GM18526 (cell line): Measurements from ENCODE around the gene TMUB2.

Source experiments
- POLR2A ChIP-seq: IDR thresholded peaks from 3 replicates; pipeline ENCODE4 v1.6.1; 2011; ENCODE audit not compliant: insufficient read length; ENCODE audit errors: extremely low read depth

TMUB2 gene

GRCh38 chr17:44170499-44171201, 16.1 kb upstream of the TMUB2 start, which contains the start of gene ASB16:
ASB16 (plus strand) TSS chr17:44170704; CDS start chr17:44170790, 86 bp downstream.
- TF ChIP-seq POLR2A = no peak

- no peak for TF ChIP-seq POLR2A
Observed at GRCh38 chr17:44171931-44172455, 14.8 kb upstream of the TMUB2 start.

GRCh38 chr17:44174427-44174826, 12.3 kb upstream of the TMUB2 start:
- TF ChIP-seq POLR2A = no peak

- no peak for TF ChIP-seq POLR2A
Observed at GRCh38 chr17:44176257-44176656, 10.5 kb upstream of the TMUB2 start.

- no peak for TF ChIP-seq POLR2A
Observed at GRCh38 chr17:44176671-44177501, 9.9 kb upstream of the TMUB2 start.

GRCh38 chr17:44177640-44178039, 9.1 kb upstream of the TMUB2 start:
- no peak for TF ChIP-seq POLR2A

- no peak for TF ChIP-seq POLR2A
Observed at GRCh38 chr17:44178133-44178532, 8.6 kb upstream of the TMUB2 start.

- TF ChIP-seq POLR2A = no peak
Observed at GRCh38 chr17:44183024-44183423, 3.7 kb upstream of the TMUB2 start.

GRCh38 chr17:44184212-44184810, 2.5 kb upstream of the TMUB2 start:
- no peak for TF ChIP-seq POLR2A

GRCh38 chr17:44187131-44187899, 543 bp downstream of the TMUB2 start:
- TF ChIP-seq POLR2A = no peak

- no peak for TF ChIP-seq POLR2A
Observed at GRCh38 chr17:44188576-44189403, 2.0 kb downstream of the TMUB2 start.

- no peak for TF ChIP-seq POLR2A
Observed at GRCh38 chr17:44190481-44190880, 3.7 kb downstream of the TMUB2 start.

GRCh38 chr17:44191369-44191768, 4.6 kb downstream of the TMUB2 start:
- TF ChIP-seq POLR2A = no peak

GRCh38 chr17:44191941-44192496, 5.2 kb downstream of the TMUB2 start:
- TF ChIP-seq POLR2A = no peak
